Measurements from ENCODE around the gene DEF6. TPM values are rescaled to one million over a fixed set of nuclear protein-coding genes. Genes with fewer than 3 reads are reported as not detected.

DEF6 gene
- total and polyA plus RNA-seq, 2 donors from 2014 or later = 2.7 to 16.3 TPM

GRCh38 chr6:35318196-35319171 is 20.9 kb downstream of the DEF6 start:
- H3K4me3 ChIP-seq (ENCODE audit: low read length in 3 of 3) = peak overlapping the region; percentile 52 to 67 (median 52)
- peaks cover 0 to 4% (median 0%) of the 10 kb centered on the region in 3 donors for H3K4me1 ChIP-seq (ENCODE audit: control insufficient read depth in 2 of 3, insufficient read depth in 2 of 3, low read depth in 1 of 3, low read length in 3 of 3)
- H3K9me3 ChIP-seq (ENCODE audit: control insufficient read depth in 2 of 3, insufficient read depth in 1 of 3, low read length in 3 of 3) = no peaks in the 10 kb centered on the region
- H3K36me3 ChIP-seq (ENCODE audit: control insufficient read depth in 2 of 3, insufficient read depth in 3 of 3, low read length in 3 of 3) = no peaks in the 10 kb centered on the region
- intact Hi-C loops (cut with DNase I) = no loop called here
- H3K27ac ChIP-seq (ENCODE audit: low read depth in 2 of 2, low read length in 2 of 2) = no peak overlapping the region
- H3K9ac ChIP-seq (ENCODE audit: low read length in 3 of 3) = peak overlapping the region in 1 of 3 donors; percentile 11
- FAIRE-seq = no peak
- peak; percentile 93 to 96 (median 94) for DNase-seq
- TF ChIP-seq CTCF (IDR thresholded peaks at IDR 0.05; ENCODE audit: borderline replicate concordance, extremely low read depth, insufficient read depth) = no peak
- no peaks in the 10 kb centered on the region for H3K27me3 ChIP-seq (ENCODE audit: control insufficient read depth, insufficient read depth, low read length)

GRCh38 chr6:35319346-35320030 is 21.9 kb downstream of the DEF6 start:
- DNase-seq (peak in 1 of 5 donors; percentile 48), FAIRE-seq (no peak)
- no peaks in the 10 kb centered on the region for H3K27me3 ChIP-seq (ENCODE audit: control insufficient read depth, insufficient read depth, low read length)
- no peak overlapping the region for H3K4me3 ChIP-seq (ENCODE audit: low read length in 3 of 3)
- intact Hi-C loops (cut with DNase I) = no loop called here
- no peak for TF ChIP-seq CTCF (IDR thresholded peaks at IDR 0.05; ENCODE audit: borderline replicate concordance, extremely low read depth, insufficient read depth)
- no peaks in the 10 kb centered on the region for H3K9me3 ChIP-seq (ENCODE audit: control insufficient read depth in 2 of 3, insufficient read depth in 1 of 3, low read length in 3 of 3)
- H3K4me1 ChIP-seq (ENCODE audit: control insufficient read depth in 2 of 3, insufficient read depth in 2 of 3, low read depth in 1 of 3, low read length in 3 of 3) = peaks cover 0 to 4% (median 0%) of the 10 kb centered on the region in 3 donors
- no peak overlapping the region for H3K9ac ChIP-seq (ENCODE audit: low read length in 3 of 3)
- no peaks in the 10 kb centered on the region for H3K36me3 ChIP-seq (ENCODE audit: control insufficient read depth in 2 of 3, insufficient read depth in 3 of 3, low read length in 3 of 3)
- H3K27ac ChIP-seq (ENCODE audit: low read depth in 2 of 2, low read length in 2 of 2) = no peak overlapping the region

- Histone ChIP-seq H3K27me3 (ENCODE audit: control insufficient read depth, insufficient read depth, low read length) (no peaks in the 10 kb centered on the region), H3K36me3 (ENCODE audit: control insufficient read depth in 2 of 3, insufficient read depth in 3 of 3, low read length in 3 of 3) (no peaks in the 10 kb centered on the region), H3K4me3 (ENCODE audit: low read length in 3 of 3) (no peak overlapping the region), H3K9ac (ENCODE audit: low read length in 3 of 3) (no peak overlapping the region), H3K9me3 (ENCODE audit: control insufficient read depth in 2 of 3, insufficient read depth in 1 of 3, low read length in 3 of 3) (no peaks in the 10 kb centered on the region), H3K4me1 (ENCODE audit: control insufficient read depth in 2 of 3, insufficient read depth in 2 of 3, low read depth in 1 of 3, low read length in 3 of 3) (peaks cover 0 to 4% (median 0%) of the 10 kb centered on the region in 3 donors), H3K27ac (ENCODE audit: low read depth in 2 of 2, low read length in 2 of 2) (no peak overlapping the region)
- DNase-seq = peak in 1 of 5 donors; percentile 28
- intact Hi-C loops (cut with DNase I) = no loop called here
- FAIRE-seq = no peak
- TF ChIP-seq CTCF (IDR thresholded peaks at IDR 0.05; ENCODE audit: borderline replicate concordance, extremely low read depth, insufficient read depth) = no peak
These were observed 22.4 kb downstream of the DEF6 start for GRCh38 chr6:35320031-35320410.
